ENCODE measurements around the gene LHFPL6.
"Not testable (repeated sequence)": the region's sequence is repeated elsewhere in the genome, so short reads cannot be mapped to it uniquely, and the experiment has no call there.

LHFPL6 gene

DNA sequence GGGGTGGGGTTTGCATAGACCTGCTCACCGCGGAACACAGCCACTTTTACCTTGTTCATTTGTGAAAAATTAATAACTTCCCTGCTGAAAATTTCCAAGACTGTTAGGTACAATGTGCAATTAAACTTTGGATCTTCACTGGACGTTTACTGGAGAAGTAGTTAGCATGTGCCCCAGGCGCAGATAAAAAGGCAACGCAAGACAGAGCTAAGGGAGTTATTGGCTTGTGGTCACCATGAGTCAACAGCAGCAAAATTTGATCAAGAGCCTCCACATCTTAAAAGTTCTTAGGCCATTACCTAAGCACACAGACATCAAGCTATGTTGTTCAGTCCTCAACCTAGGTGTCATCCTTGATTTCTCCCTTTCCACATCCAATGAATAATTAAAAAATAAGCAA is 257.0 kb downstream of the LHFPL6 start:
- TF ChIP-seq, protein P1, sequence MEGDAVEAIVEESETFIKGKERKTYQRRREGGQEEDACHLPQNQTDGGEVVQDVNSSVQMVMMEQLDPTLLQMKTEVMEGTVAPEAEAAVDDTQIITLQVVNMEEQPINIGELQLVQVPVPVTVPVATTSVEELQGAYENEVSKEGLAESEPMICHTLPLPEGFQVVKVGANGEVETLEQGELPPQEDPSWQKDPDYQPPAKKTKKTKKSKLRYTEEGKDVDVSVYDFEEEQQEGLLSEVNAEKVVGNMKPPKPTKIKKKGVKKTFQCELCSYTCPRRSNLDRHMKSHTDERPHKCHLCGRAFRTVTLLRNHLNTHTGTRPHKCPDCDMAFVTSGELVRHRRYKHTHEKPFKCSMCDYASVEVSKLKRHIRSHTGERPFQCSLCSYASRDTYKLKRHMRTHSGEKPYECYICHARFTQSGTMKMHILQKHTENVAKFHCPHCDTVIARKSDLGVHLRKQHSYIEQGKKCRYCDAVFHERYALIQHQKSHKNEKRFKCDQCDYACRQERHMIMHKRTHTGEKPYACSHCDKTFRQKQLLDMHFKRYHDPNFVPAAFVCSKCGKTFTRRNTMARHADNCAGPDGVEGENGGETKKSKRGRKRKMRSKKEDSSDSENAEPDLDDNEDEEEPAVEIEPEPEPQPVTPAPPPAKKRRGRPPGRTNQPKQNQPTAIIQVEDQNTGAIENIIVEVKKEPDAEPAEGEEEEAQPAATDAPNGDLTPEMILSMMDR (IDR thresholded peaks at IDR 0.05), result no peak
- H3K36me3 Mint-ChIP-seq (ENCODE audit: low read depth), result no peaks in the 10 kb centered on the region
- H3K27ac Mint-ChIP-seq, result no peak overlapping the region
- DNase-seq, result no peak
- no peak overlapping the region for H3K4me3 Mint-ChIP-seq
- peaks cover 5% of the 10 kb centered on the region for H3K27me3 Mint-ChIP-seq (ENCODE audit: low read depth, poor library complexity)
- peaks cover 26% of the 10 kb centered on the region for H3K4me1 Mint-ChIP-seq
- no peaks in the 10 kb centered on the region for H3K9me3 Mint-ChIP-seq

GRCh38 chr13:39341251-39341650 is 261.7 kb downstream of the LHFPL6 start:
- TF ChIP-seq, protein P1 (IDR thresholded peaks at IDR 0.05), result no peak
- Mint-ChIP-seq H3K36me3 (ENCODE audit: low read depth) (no peaks in the 10 kb centered on the region), H3K27ac (no peak overlapping the region), H3K27me3 (ENCODE audit: low read depth, poor library complexity) (peaks cover 5% of the 10 kb centered on the region), H3K4me3 (no peak overlapping the region), H3K9me3 (no peaks in the 10 kb centered on the region), H3K4me1 (no peaks in the 10 kb centered on the region)
- DNase-seq, result no peak

- H3K9me3 Mint-ChIP-seq; H3K4me1 Mint-ChIP-seq; DNase-seq; H3K4me3 Mint-ChIP-seq; H3K27ac Mint-ChIP-seq; H3K36me3 Mint-ChIP-seq (ENCODE audit: low read depth); H3K27me3 Mint-ChIP-seq (ENCODE audit: low read depth, poor library complexity): not testable (repeated sequence)
Measured at GRCh38 chr13:39338114-39338513, 264.9 kb downstream of the LHFPL6 start.

DNA sequence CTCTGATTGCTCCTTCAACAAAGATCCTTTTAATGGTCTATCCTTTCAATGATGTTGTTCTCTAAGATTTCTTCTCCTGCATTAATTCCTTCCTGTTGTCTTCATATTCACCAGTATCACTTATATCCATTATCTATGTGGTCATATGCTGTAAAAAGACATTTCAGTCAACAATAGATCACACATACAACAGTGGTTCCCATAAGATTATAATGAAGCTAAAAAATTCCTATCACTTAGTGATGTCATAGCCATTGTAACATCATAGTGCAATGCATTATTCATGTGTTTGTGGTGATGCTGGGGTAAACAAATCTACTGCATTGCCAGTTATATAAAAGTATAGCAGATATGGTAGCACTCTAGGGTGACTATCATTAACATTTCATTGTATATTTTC is 266.1 kb downstream of the LHFPL6 start:
- no peak for DNase-seq
- Mint-ChIP-seq H3K27me3 (ENCODE audit: low read depth, poor library complexity) (peaks cover 2% of the 10 kb centered on the region), H3K4me3 (no peak overlapping the region), H3K36me3 (ENCODE audit: low read depth) (no peaks in the 10 kb centered on the region), H3K9me3 (peaks cover 17% of the 10 kb centered on the region), H3K4me1 (no peaks in the 10 kb centered on the region), H3K27ac (peak overlapping the region; percentile 0)
- TF ChIP-seq, protein P1 (IDR thresholded peaks at IDR 0.05), result no peak

- no peaks in the 10 kb centered on the region for H3K4me1 Mint-ChIP-seq
- peaks cover 2% of the 10 kb centered on the region for H3K27me3 Mint-ChIP-seq (ENCODE audit: low read depth, poor library complexity)
- no peak overlapping the region for H3K4me3 Mint-ChIP-seq
- H3K36me3 Mint-ChIP-seq (ENCODE audit: low read depth), result no peaks in the 10 kb centered on the region
- H3K27ac Mint-ChIP-seq, result no peak overlapping the region
- DNase-seq, result no peak
- TF ChIP-seq, protein P1 (IDR thresholded peaks at IDR 0.05), result no peak
- peaks cover 25% of the 10 kb centered on the region for H3K9me3 Mint-ChIP-seq
Measured at GRCh38 chr13:39336207-39336606, 266.8 kb downstream of the LHFPL6 start.

GRCh38 chr13:39335721-39336120 is 267.3 kb downstream of the LHFPL6 start:
- peaks cover 30% of the 10 kb centered on the region for H3K9me3 Mint-ChIP-seq
- H3K36me3 Mint-ChIP-seq (ENCODE audit: low read depth), result peaks cover under 1% of the 10 kb centered on the region
- H3K27ac Mint-ChIP-seq, result no peak overlapping the region
- H3K4me3 Mint-ChIP-seq, result no peak overlapping the region
- DNase-seq, result no peak
- TF ChIP-seq, protein P1 (IDR thresholded peaks at IDR 0.05), result no peak
- H3K27me3 Mint-ChIP-seq (ENCODE audit: low read depth, poor library complexity), result peaks cover 2% of the 10 kb centered on the region
- no peaks in the 10 kb centered on the region for H3K4me1 Mint-ChIP-seq
